GM12875 (cell line): ENCODE measurements around the gene CTCFL.

Experiments
- H3K4me3 ChIP-seq: one replicate; pipeline ENCODE4 v1.5.1; 2011; ENCODE audit warnings: low read depth, low read length, control low read depth
- TF ChIP-seq, protein P1 (sequence below): IDR thresholded peaks from 2 replicates; pipeline ENCODE4 v1.5.1; 2011; ENCODE audit warnings: low read depth, mild to moderate bottlenecking, control low read depth, inconsistent platforms, low read length, moderate library complexity, borderline replicate concordance; ENCODE audit not compliant: insufficient read depth

CTCFL gene

DNA sequence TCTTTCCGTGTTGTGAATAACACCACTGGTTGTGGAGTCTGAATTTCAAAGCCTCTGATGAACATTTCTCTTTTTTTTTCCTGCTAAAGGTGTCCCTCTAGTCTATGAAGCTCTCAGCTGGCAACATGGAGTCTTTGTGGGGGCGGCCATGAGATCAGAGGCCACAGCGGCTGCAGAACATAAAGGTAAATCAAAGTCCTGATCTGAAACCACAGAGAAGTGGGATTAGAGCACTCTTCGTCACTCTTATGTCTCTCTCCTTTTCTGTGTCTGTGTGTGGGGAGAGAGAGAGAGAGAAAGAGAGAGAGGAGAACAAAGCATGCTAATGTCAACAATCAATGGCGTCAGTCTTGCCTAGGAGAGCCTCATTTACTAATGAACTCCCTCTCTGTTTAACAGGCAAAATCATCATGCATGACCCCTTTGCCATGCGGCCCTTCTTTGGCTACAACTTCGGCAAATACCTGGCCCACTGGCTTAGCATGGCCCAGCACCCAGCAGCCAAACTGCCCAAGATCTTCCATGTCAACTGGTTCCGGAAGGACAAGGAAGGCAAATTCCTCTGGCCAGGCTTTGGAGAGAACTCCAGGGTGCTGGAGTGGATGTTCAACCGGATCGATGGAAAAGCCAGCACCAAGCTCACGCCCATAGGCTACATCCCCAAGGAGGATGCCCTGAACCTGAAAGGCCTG lies 40.2 kb upstream of the CTCFL start:
- H3K4me3 ChIP-seq, result no peak overlapping the region
- TF ChIP-seq, protein P1, sequence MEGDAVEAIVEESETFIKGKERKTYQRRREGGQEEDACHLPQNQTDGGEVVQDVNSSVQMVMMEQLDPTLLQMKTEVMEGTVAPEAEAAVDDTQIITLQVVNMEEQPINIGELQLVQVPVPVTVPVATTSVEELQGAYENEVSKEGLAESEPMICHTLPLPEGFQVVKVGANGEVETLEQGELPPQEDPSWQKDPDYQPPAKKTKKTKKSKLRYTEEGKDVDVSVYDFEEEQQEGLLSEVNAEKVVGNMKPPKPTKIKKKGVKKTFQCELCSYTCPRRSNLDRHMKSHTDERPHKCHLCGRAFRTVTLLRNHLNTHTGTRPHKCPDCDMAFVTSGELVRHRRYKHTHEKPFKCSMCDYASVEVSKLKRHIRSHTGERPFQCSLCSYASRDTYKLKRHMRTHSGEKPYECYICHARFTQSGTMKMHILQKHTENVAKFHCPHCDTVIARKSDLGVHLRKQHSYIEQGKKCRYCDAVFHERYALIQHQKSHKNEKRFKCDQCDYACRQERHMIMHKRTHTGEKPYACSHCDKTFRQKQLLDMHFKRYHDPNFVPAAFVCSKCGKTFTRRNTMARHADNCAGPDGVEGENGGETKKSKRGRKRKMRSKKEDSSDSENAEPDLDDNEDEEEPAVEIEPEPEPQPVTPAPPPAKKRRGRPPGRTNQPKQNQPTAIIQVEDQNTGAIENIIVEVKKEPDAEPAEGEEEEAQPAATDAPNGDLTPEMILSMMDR, result no peak

DNA sequence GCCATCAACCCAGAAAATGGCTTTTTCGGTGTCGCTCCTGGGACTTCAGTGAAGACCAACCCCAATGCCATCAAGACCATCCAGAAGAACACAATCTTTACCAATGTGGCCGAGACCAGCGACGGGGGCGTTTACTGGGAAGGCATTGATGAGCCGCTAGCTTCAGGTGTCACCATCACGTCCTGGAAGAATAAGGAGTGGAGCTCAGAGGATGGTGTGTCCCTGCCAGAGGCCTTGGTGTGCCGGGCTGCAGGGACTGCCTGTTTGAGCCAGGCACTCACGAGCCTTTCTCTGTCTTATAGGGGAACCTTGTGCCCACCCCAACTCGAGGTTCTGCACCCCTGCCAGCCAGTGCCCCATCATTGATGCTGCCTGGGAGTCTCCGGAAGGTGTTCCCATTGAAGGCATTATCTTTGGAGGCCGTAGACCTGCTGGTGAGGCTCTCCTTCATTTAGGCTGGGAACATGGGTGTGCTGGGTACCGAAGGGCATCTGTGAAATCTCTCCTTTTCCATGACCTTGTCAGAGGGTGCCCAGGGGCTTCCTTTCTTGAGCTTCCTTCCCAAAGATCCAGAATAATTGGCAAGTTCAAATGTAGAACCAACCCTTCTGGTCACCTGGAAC lies 39.4 kb upstream of the CTCFL start:
- H3K4me3 ChIP-seq, result no peak overlapping the region
- TF ChIP-seq, protein P1, result no peak

DNA sequence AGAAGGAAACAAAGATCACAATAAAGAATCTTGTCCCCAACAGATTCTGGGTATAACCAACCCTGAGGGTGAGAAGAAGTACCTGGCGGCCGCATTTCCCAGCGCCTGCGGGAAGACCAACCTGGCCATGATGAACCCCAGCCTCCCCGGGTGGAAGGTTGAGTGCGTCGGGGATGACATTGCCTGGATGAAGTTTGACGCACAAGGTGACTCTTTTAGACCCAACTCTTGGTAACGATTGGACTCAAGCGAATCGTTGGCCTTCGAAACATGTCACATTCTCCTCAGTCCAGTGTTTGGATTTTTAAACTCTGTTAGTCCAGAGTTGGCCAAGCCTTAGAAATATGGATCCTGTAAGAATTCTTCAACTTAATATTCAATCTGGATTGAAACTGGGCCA lies 38.6 kb upstream of the CTCFL start:
- H3K4me3 ChIP-seq, result no peak overlapping the region
- TF ChIP-seq, protein P1, result no peak

DNA sequence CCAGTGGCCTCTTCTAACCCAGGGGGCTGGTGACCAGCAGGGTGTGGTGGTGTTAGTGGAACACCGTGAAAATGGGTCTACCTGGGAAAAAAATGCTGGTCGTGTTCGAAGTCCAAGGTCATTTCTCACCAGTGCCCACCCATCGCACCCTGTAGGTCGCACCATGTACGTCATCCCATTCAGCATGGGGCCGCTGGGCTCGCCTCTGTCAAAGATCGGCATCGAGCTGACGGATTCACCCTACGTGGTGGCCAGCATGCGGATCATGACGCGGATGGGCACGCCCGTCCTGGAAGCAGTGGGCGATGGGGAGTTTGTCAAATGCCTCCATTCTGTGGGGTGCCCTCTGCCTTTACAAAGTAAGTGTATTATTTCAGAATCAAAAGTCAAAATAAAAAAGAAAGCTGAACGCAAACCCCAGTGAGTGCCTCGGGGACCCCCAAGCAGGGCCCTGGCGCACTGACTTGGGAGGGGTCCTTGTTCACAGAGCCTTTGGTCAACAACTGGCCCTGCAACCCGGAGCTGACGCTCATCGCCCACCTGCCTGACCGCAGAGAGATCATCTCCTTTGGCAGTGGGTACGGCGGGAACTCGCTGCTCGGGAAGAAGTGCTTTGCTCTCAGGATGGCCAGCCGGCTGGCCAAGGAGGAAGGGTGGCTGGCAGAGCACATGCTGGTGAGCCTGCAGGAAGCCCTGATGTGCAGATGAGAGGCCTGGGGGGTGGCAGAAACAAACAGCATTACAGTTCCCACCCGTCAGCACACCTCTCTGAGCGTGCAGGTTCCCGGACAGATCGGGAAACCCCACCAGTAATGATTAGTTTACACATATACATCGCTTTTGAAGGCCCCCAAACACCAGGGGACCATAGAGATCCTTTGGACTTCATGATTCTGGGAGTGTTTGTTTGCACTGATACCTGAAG lies 37.9 kb upstream of the CTCFL start:
- TF ChIP-seq, protein P1, result no peak
- H3K4me3 ChIP-seq, result no peak overlapping the region

DNA sequence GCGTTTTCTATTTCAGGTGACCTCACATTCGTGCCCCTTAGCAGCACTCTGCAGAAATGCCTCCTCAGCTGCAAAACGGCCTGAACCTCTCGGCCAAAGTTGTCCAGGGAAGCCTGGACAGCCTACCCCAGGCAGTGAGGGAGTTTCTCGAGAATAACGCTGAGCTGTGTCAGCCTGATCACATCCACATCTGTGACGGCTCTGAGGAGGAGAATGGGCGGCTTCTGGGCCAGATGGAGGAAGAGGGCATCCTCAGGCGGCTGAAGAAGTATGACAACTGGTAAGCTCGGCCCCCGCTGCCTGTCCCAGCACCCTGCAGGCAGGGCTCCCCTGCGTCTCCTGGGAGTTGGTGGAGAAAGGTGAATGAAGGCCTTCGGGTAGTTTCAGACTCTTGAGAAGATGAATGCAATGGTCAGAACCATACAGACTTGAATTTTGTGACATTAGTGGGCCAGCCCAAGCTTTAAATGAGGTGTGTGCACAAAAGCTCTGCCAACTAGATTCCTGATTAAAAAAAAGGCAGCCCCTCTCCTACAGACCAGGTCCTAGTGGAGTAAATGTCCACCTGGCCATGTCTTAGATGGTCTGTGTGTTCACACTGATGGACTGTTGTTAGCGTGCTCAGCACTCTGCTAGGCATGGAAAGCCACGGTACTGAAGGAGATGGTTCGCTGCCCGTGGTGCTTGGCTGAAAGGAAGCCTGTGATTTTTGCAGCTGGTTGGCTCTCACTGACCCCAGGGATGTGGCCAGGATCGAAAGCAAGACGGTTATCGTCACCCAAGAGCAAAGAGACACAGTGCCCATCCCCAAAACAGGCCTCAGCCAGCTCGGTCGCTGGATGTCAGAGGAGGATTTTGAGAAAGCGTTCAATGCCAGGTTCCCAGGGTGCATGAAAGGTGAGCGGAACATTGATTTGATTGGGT lies 36.7 kb upstream of the CTCFL start:
- TF ChIP-seq, protein P1, result no peak
- no peak overlapping the region for H3K4me3 ChIP-seq

DNA sequence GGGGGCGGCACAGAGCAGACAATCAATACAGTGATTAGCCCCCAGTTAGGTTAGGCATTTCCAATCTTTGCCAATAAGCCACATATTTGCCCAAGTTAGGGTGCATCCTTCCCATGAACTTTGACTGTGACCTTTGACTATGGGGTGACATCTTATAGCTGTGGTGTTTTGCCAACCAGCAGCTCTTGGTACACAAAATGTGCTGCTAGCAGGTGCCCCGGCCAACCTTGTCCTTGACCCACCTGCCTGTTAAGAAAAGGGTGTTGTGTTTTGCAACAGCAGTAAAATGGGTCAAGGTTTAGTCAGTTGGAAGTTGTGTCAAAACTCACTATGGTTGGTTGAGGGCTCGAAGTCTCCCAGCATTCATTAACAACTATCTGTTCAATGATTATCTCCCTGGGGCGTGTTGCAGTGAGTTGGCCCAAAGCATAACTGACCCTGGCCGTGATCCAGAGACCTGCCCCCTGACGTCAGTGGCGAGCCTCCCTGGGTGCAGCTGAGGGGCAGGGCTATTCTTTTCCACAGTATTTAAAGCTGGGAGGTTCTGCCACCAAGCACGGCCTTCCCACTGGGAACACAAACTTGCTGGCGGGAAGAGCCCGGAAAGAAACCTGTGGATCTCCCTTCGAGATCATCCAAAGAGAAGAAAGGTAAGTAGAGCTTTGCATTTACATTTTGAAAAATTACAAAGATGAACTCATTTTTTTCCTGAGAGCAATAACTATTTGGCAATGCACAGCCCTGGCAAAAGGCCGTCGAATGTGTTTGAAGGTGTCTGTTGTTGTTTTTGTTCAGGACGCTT lies 35.8 kb upstream of the CTCFL start, which contains the start of gene PCK1:
Gene PCK1, plus strand, starts transcription at position 557 of the 802 bp plus-strand sequence. CDS start 302 bp downstream, outside the sequence.
- TF ChIP-seq, protein P1, result no peak
- no peak within 1 kb of the TSS for H3K4me3 ChIP-seq
